ENCODE data around the gene KRTAP10-12.

GRCh38 chr21:44718093-44718492, 21.1 kb downstream of the KRTAP10-12 start:
- TF ChIP-seq POLR2A (IDR thresholded peaks at IDR 0.05; ENCODE audit: low read depth, low read length), result no peak
- TF ChIP-seq TAF1 (IDR thresholded peaks at IDR 0.05; ENCODE audit: borderline replicate concordance, low read depth, low read length), result no peak
- TF ChIP-seq POLR2AphosphoS5 (IDR thresholded peaks at IDR 0.05; ENCODE audit: low read depth, low read length), result no peak

All from GM12892 (cell line).